ENCODE data around the gene NPAS3. TPM values are rescaled to one million over a fixed set of nuclear protein-coding genes. Genes with fewer than 3 reads are reported as not detected.

The NPAS3 gene
- total RNA-seq, 2 experiments from 2014 or later = not detected

GRCh38 chr14:33679025-33679424, 740.3 kb downstream of the NPAS3 start:
- ChIA-PET POLR2A (no interaction called here), CTCF (no interaction called here)

- ChIA-PET POLR2A (no interaction called here), CTCF (no interaction called here)
Measured at GRCh38 chr14:33679461-33680225, 741.0 kb downstream of the NPAS3 start.

DNA sequence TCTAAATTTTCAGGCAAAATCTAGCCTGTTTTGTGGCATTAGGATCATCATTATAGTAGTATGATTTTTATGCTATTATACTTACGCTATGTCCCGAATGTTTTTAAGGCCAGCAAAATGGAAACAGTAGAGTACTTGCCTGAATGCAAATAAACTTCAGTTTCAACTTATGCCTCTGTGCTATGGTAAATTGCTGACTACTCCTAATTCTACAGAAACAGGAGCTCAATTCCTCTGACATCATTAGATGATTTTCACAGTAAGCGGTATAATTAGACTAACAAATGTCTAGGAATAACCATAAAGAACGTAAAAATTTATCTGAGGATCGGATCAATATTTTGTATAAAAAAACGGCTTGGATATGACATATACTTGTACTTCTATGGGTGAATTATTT, 742.2 kb downstream of the NPAS3 start:
- ChIA-PET CTCF (no interaction called here), POLR2A (no interaction called here)

- ChIA-PET POLR2A (no interaction called here), CTCF (interaction anchor here (0.6 kb wide), 1 partner anchor 740 kb away, joined by 3 read pairs; no protein-coding TSS in a partner anchor)
Measured at GRCh38 chr14:33682760-33683159, 744.1 kb downstream of the NPAS3 start.

GRCh38 chr14:33685026-33685425, 746.3 kb downstream of the NPAS3 start:
- CTCF ChIA-PET = no interaction called here
- POLR2A ChIA-PET = no interaction called here

DNA sequence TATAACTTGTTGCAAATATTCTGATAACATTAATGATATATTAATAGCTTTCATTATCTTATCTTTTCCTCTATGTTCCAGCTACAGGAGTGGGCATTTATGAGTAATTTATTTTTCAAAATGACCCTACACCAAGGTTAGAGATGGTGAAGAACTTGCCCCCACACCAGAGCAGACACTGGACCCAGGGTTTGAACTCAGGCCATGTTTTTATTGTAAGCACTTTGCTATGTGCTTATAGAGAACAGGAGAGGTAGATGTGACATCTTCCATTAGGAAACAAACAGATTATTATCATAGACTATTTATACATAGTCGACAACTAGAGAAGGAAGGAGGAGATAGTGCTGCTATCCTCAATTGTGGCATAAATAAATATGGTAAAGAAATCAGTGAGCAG, 747.0 kb downstream of the NPAS3 start:
- ChIA-PET POLR2A (no interaction called here), CTCF (no interaction called here)

- POLR2A ChIA-PET = no interaction called here
- CTCF ChIA-PET = no interaction called here
Measured at GRCh38 chr14:33686218-33686617, 747.5 kb downstream of the NPAS3 start.

DNA sequence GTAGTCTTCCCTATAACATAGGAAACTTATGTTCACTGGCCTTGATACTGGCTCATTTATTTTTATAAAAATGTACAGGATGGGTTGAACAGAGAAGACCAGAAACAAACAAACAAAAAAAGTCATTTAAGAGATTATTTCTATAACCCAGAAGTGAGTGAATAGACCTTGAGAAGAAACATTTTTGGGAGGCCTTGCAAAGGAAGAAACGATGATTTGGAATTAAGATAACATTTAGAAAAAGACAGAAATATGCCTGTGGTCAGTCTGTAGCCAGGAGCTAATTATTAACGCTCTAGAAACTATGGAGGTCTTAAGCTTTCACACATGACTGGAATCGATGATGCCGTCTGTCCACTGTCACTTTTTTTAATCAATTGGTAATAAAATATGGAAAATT, 748.2 kb downstream of the NPAS3 start:
- POLR2A ChIA-PET = no interaction called here
- CTCF ChIA-PET = no interaction called here

DNA sequence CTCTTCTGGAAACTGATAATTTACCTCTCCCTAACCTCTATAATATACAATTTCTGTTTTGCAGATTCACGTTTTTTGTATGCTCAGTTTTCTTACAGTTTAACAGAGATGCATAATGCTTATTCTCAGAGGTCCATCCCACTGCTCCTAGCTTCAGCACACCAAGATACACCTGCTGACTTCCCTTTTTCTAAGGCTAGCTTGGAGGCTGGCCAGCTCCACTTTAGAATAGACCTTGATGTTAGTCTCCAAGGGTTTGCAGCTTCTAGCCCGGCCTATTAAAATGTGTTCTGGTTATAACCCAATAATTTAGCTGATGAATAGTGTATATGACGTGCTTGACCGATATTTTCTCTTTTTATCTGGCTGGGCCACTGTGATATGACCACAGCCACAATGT, 751.0 kb downstream of the NPAS3 start:
- ChIA-PET POLR2A (no interaction called here), CTCF (no interaction called here)

- POLR2A ChIA-PET = no interaction called here
- CTCF ChIA-PET = no interaction called here
Measured at GRCh38 chr14:33691907-33692306, 753.2 kb downstream of the NPAS3 start.

GRCh38 chr14:33692762-33693161, 754.1 kb downstream of the NPAS3 start:
- POLR2A ChIA-PET = no interaction called here
- CTCF ChIA-PET = no interaction called here

- POLR2A ChIA-PET = no interaction called here
- CTCF ChIA-PET = no interaction called here
Measured at GRCh38 chr14:33693237-33693636, 754.6 kb downstream of the NPAS3 start.

DNA sequence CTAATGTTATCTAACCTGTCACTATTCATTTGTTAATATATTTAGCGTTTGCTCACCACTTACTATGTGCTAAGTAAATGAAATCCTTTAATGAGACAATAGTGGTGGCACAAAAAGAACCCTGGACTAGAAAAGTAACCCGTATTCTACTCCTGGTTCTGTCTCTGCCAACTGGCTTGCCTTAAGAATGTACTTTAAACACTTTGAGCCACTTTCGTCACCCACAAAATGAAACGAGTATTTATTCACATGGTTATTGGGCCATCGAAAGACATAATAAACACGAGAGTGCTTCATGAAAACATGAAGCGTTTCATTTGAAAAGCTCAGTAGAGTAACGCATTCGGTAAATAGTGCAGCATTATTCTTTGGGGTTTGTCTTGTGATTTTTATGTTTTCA, 757.5 kb downstream of the NPAS3 start:
- CTCF ChIA-PET = no interaction called here
- POLR2A ChIA-PET = no interaction called here

GRCh38 chr14:33699300-33699983, 760.8 kb downstream of the NPAS3 start:
- ChIA-PET CTCF (no interaction called here), POLR2A (no interaction called here)

GRCh38 chr14:33700052-33700451, 761.4 kb downstream of the NPAS3 start:
- CTCF ChIA-PET = no interaction called here
- POLR2A ChIA-PET = no interaction called here

DNA sequence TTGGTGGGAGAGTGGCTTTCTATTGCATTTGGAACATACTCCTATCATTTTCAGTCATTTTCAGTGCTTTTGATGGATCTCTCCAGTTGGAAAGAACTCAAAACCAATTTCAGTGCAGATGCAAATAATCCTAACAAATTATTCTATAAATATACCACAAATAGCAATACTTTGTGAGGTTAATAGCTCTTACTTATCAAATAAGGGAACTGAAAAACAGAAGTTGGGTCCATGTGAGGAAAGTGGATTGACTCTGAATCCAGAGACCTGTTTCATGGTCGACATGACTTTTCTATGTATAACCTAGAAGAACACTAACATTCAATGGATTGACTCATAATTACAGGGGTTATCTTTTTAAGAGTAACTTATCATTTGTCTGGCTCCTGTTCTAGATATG, 763.6 kb downstream of the NPAS3 start:
- POLR2A ChIA-PET = no interaction called here
- CTCF ChIA-PET = no interaction called here

GRCh38 chr14:33704481-33704880, 765.8 kb downstream of the NPAS3 start:
- ChIA-PET CTCF (no interaction called here), POLR2A (no interaction called here)

GRCh38 chr14:33705490-33705889, 766.8 kb downstream of the NPAS3 start:
- ChIA-PET CTCF (no interaction called here), POLR2A (no interaction called here)

- POLR2A ChIA-PET = no interaction called here
- CTCF ChIA-PET = no interaction called here
Measured at GRCh38 chr14:33707716-33708115, 769.0 kb downstream of the NPAS3 start.

DNA sequence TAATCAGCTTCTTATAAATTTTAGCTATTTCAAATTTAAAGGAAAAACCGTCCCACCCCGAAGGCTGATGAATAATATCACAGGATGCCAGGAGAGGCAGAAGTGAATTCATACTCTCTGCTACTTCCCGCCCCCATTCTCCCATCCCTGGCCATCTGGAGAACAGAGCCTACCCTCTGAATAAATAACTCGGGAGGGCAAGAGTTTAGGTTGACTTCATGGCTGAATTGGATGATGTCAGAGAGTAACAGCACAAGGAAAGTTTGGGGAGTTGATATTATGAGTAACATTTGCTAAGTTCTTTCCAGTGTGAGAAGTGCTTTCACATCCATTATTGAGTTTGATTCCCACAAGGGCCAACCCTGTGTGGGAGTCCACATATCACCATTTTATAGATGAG, 770.6 kb downstream of the NPAS3 start:
- POLR2A ChIA-PET = no interaction called here
- CTCF ChIA-PET = interaction anchor here (0.6 kb wide), 1 partner anchor 747 kb away, joined by 4 read pairs; no protein-coding TSS in a partner anchor

- CTCF ChIA-PET = no interaction called here
Measured at GRCh38 chr14:33709711-33710110, 771.0 kb downstream of the NPAS3 start.

DNA sequence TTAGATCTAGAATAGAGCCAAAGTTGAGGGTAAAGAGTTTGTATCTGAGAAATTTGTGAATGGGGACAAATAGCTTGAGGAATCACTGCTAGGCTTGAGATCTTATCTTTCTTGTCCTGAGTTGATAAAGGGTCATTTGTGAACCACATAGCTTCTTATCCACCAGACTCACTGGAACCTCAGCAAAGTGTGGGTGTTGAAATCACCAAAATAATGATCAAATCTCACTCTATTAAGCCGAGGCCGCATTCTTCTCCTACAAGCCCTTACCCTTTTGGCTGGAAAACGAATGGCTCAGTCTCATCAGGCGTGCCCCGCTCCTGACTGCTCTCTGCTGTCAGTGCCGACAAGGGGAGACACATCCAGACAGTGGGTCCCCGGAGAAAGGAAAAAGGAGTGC, 771.6 kb downstream of the NPAS3 start:
- POLR2A ChIA-PET = no interaction called here
- CTCF ChIA-PET = no interaction called here

More at GRCh38 chr14:33709711-33710110, 771.0 kb downstream of the NPAS3 start:
- POLR2A ChIA-PET = no interaction called here
